MCF 10A (cell line): ENCODE measurements around the gene PSAT1. TPM values are rescaled to one million over a fixed set of nuclear protein-coding genes. Genes with fewer than 3 reads are reported as not detected.

Experiments
- BruUV-seq: library from RNA; stranded (reverse); fragments of 400-500 nt; replicated peaks from 2 replicates; lab custom pipeline; 2021; lab: Mats Ljungman, UMichigan
- CTCF ChIA-PET: fragments of 300-600 bp; sonication (Branson Sonifier 250); formaldehyde crosslinking; extraction: SDS; loops from one replicate; lab custom pipeline; 2021; ENCODE audit warnings: antibody characterized with exemption, inconsistent platforms; lab: Yijun Ruan, JAX
- POLR2A ChIA-PET: fragments of 300-600, 350-650 bp; sonication (Branson Sonifier 250); formaldehyde crosslinking; extraction: SDS; loops from one replicate; lab custom pipeline; 2020; ENCODE audit warnings: antibody characterized with exemption, inconsistent platforms; lab: Yijun Ruan, JAX
- DNase-seq: peaks from one replicate; pipeline ENCODE4 v3.0.0-alpha.2; 2018; ENCODE audit not compliant: unreplicated experiment
- H3K27ac Mint-ChIP-seq: one replicate; pipeline ENCODE4 v1.8.0; 2022; ENCODE audit warnings: mild to moderate bottlenecking, low read depth, mixed read lengths; ENCODE audit not compliant: unreplicated experiment
- H3K27me3 Mint-ChIP-seq: one replicate; pipeline ENCODE4 v1.8.0; 2022; ENCODE audit warnings: mixed read lengths; ENCODE audit not compliant: insufficient read depth, unreplicated experiment
- H3K36me3 Mint-ChIP-seq: one replicate; pipeline ENCODE4 v1.8.0; 2022; ENCODE audit warnings: mild to moderate bottlenecking, moderate library complexity, mixed read lengths; ENCODE audit not compliant: insufficient read depth, unreplicated experiment
- H3K4me1 Mint-ChIP-seq: one replicate; pipeline ENCODE4 v1.8.0; 2022; ENCODE audit warnings: mixed read lengths; ENCODE audit not compliant: insufficient read depth, unreplicated experiment
- H3K4me3 Mint-ChIP-seq: one replicate; pipeline ENCODE4 v1.8.0; 2022; ENCODE audit warnings: mild to moderate bottlenecking, moderate library complexity, mixed read lengths; ENCODE audit not compliant: unreplicated experiment
- H3K9me3 Mint-ChIP-seq: one replicate; pipeline ENCODE4 v1.8.0; 2022; ENCODE audit warnings: mixed read lengths; ENCODE audit not compliant: unreplicated experiment
- intact Hi-C: fragments of 100-400 bp; cut with micrococcal nuclease; formaldehyde crosslinking; loops from 2 replicates; pipeline ENCODE4 v1.14.1; 2022
- total RNA-seq: library from RNA; stranded (reverse); gene quantifications from 2 replicates; pipeline ENCODE4 v1.2.3, GENCODE V29; 2022
- TF ChIP-seq, protein P1 (sequence below): fragments of 200-600 bp; IDR thresholded peaks from one replicate; pipeline ENCODE4 v1.8.0; 2022; ENCODE audit warnings: antibody characterized with exemption, mild to moderate bottlenecking; ENCODE audit not compliant: unreplicated experiment

PSAT1 gene
- total RNA-seq, 1 experiment from 2014 or later, result 326 TPM

GRCh38 chr9:78291240-78291925 is 5.5 kb upstream of the PSAT1 start:
- POLR2A ChIA-PET, result interaction anchor here (3.5 kb wide), 1 partner anchor 14 kb away, joined by 16 read pairs; no protein-coding TSS in a partner anchor
- Mint-ChIP-seq H3K4me1 (peaks cover 21% of the 10 kb centered on the region), H3K27me3 (no peaks in the 10 kb centered on the region), H3K36me3 (no peaks in the 10 kb centered on the region), H3K9me3 (no peaks in the 10 kb centered on the region), H3K27ac (no peak overlapping the region), H3K4me3 (no peak overlapping the region)
- intact Hi-C loops, result no loop called here
- BruUV-seq, result no TSS peak
- CTCF ChIA-PET, result interaction anchor here (2.1 kb wide), 1 partner anchor 77 kb away, joined by 5 read pairs; no protein-coding TSS in a partner anchor
- DNase-seq, result no peak
- TF ChIP-seq, protein P1, sequence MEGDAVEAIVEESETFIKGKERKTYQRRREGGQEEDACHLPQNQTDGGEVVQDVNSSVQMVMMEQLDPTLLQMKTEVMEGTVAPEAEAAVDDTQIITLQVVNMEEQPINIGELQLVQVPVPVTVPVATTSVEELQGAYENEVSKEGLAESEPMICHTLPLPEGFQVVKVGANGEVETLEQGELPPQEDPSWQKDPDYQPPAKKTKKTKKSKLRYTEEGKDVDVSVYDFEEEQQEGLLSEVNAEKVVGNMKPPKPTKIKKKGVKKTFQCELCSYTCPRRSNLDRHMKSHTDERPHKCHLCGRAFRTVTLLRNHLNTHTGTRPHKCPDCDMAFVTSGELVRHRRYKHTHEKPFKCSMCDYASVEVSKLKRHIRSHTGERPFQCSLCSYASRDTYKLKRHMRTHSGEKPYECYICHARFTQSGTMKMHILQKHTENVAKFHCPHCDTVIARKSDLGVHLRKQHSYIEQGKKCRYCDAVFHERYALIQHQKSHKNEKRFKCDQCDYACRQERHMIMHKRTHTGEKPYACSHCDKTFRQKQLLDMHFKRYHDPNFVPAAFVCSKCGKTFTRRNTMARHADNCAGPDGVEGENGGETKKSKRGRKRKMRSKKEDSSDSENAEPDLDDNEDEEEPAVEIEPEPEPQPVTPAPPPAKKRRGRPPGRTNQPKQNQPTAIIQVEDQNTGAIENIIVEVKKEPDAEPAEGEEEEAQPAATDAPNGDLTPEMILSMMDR, result no peak

- no TSS peak for BruUV-seq
Measured at GRCh38 chr9:78292026-78292425, 4.9 kb upstream of the PSAT1 start.

DNA sequence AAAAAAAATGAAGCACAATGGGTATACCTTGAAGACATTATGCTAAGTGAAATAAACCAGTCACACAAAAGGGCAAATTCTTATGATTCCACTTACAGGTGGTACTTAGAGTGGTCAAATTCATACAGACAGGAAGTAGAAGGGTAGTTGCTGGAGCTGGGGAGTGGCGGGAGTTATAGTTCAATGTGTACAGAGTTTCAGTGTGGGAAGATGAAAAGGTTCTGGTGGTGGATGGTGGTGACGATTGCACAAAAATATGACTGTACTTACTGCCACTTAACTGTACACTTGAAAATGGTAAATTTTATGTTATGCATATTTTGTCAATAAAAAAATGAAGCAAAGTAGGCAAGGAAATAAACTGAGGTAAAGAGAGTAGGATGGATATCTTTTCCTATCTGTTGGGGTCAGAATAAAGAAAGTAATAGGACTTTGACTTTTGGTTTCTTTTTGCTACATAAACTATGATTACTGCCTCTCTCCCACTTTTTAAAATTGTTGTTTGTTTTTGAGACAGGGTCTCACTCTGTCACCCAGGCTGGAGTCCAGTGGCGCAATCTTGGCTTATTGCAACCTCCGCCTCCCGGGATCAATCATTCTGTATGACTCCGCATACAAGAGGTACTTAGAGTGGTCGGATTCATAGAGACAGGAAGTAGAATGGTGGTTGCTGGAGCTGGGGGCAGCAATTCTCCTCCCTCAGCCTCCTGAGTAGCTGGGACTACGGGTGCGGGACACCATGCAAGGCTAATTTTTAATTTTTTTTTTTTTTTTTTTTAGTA is 4.0 kb upstream of the PSAT1 start:
- BruUV-seq, result no TSS peak
- TF ChIP-seq, protein P1, result no peak
- CTCF ChIA-PET, result interaction anchor here (0.6 to 1.0 kb wide), 4 partner anchors 16 to 873 kb away, joined by 3 to 4 read pairs (median 3); no protein-coding TSS in a partner anchor
- Mint-ChIP-seq H3K9me3 (no peaks in the 10 kb centered on the region), H3K4me3 (no peak overlapping the region), H3K27me3 (no peaks in the 10 kb centered on the region), H3K4me1 (peaks cover 21% of the 10 kb centered on the region), H3K36me3 (peaks cover under 1% of the 10 kb centered on the region), H3K27ac (no peak overlapping the region)
- intact Hi-C loops, result no loop called here
- no peak for DNase-seq
- POLR2A ChIA-PET, result interaction anchor here (1.7 to 3.5 kb wide), 2 partner anchors 14 to 15 kb away, joined by 11 to 16 read pairs; no protein-coding TSS in a partner anchor

More at GRCh38 chr9:78292026-78292425, 4.9 kb upstream of the PSAT1 start:
- no peak overlapping the region for H3K27ac Mint-ChIP-seq
- no peak overlapping the region for H3K4me3 Mint-ChIP-seq
- DNase-seq, result no peak
- peaks cover 21% of the 10 kb centered on the region for H3K4me1 Mint-ChIP-seq
- no peaks in the 10 kb centered on the region for H3K9me3 Mint-ChIP-seq
- no peaks in the 10 kb centered on the region for H3K36me3 Mint-ChIP-seq
- TF ChIP-seq, protein P1, result no peak
- ChIA-PET CTCF (no interaction called here), POLR2A (interaction anchor here (3.5 kb wide), 1 partner anchor 14 kb away, joined by 16 read pairs; no protein-coding TSS in a partner anchor)
- intact Hi-C loops, result no loop called here
- no peaks in the 10 kb centered on the region for H3K27me3 Mint-ChIP-seq
